PC-9 (cell line): ENCODE results near the gene CAMSAP3. TPM values are rescaled to one million over a fixed set of nuclear protein-coding genes. Genes with fewer than 3 reads are reported as not detected.
"Not testable (repeated sequence)": the region's sequence is repeated elsewhere in the genome, so short reads cannot be mapped to it uniquely, and the experiment has no call there.

Experiments used
- BruUV-seq: library from RNA; stranded (reverse); fragments of 400-500 nt; replicated peaks from 2 replicates; lab custom pipeline; 2021; lab: Mats Ljungman, UMichigan
- CTCF ChIA-PET: fragments of 300-600 bp; sonication (Branson Sonifier 250); formaldehyde crosslinking; loops from one replicate; lab custom pipeline; 2022; ENCODE audit warnings: antibody characterized with exemption; lab: Charles Lee
- POLR2A ChIA-PET: fragments of 300-600 bp; sonication (Branson Sonifier 250); formaldehyde crosslinking; loops from one replicate; lab custom pipeline; 2022; ENCODE audit warnings: antibody characterized with exemption; ENCODE audit not compliant: unreplicated experiment; lab: Charles Lee
- DNase-seq, 2 experiments: peaks; one replicate each; pipeline versions ENCODE4 v3.0.0 to v3.0.0-alpha.2; 2015 to 2022; ENCODE audit warnings: mixed read lengths in 1 of 2
- H2AFZ ChIP-seq: fragments of 200-600 bp; sonication (generic); 2 replicates; pipeline ENCODE4 v1.8.1; 2017; ENCODE audit warnings: antibody characterized with exemption
- H3F3A ChIP-seq: fragments of 200-600 bp; sonication (generic); 2 replicates; pipeline ENCODE4 v1.8.1; 2017; ENCODE audit warnings: antibody characterized with exemption, mild to moderate bottlenecking, low read depth; ENCODE audit not compliant: insufficient read depth
- H3K27ac ChIP-seq: fragments of 200-600 bp; sonication (generic); 2 replicates; pipeline ENCODE4 v1.6.1; 2016; ENCODE audit warnings: mixed run types
- H3K27me3 ChIP-seq: fragments of 200-600 bp; sonication (generic); 2 replicates; pipeline ENCODE4 v1.6.1; 2016; ENCODE audit warnings: low read depth, mixed run types; ENCODE audit not compliant: insufficient read depth
- H3K36me3 ChIP-seq: fragments of 200-600 bp; sonication (generic); 2 replicates; pipeline ENCODE4 v1.6.1; 2016; ENCODE audit warnings: low read depth, mixed run types
- H3K4me1 ChIP-seq: fragments of 200-600 bp; sonication (generic); replicated peaks from 2 replicates; pipeline ENCODE4 v1.6.1; 2016; ENCODE audit warnings: mixed run types; ENCODE audit not compliant: insufficient read depth
- H3K4me2 ChIP-seq: fragments of 200-600 bp; sonication (generic); 2 replicates; pipeline ENCODE4 v1.6.1; 2017; ENCODE audit warnings: mixed run types
- H3K4me3 ChIP-seq: fragments of 200-600 bp; sonication (generic); 2 replicates; pipeline ENCODE4 v1.6.1; 2016; ENCODE audit warnings: mixed run types
- H3K79me2 ChIP-seq: fragments of 200-600 bp; sonication (generic); 2 replicates; pipeline ENCODE4 v1.6.1; 2017; ENCODE audit warnings: low read depth, mixed run types
- H3K9me2 ChIP-seq: fragments of 200-600 bp; sonication (generic); 2 replicates; pipeline ENCODE4 v1.8.1; 2017; ENCODE audit warnings: mild to moderate bottlenecking; ENCODE audit not compliant: insufficient read depth
- H3K9me3 ChIP-seq: fragments of 200-600 bp; sonication (generic); 2 replicates; pipeline ENCODE4 v1.8.1; 2016; ENCODE audit warnings: low read depth; ENCODE audit not compliant: insufficient read depth
- H4K20me1 ChIP-seq: fragments of 200-600 bp; sonication (generic); 2 replicates; pipeline ENCODE4 v1.8.1; 2017; ENCODE audit not compliant: insufficient read depth
- CTCF ChIP-seq: fragments of 200-600 bp; sonication (generic); conservative IDR thresholded peaks from 2 replicates; pipeline ENCODE4 v1.6.1; 2017; ENCODE audit warnings: mixed run types, antibody characterized with exemption, mild to moderate bottlenecking, moderate library complexity
- EZH2 ChIP-seq: fragments of 200-600 bp; sonication (generic); IDR thresholded peaks from 2 replicates; pipeline ENCODE4 v1.8.0; 2017; ENCODE audit warnings: antibody characterized with exemption, low read depth
- intact Hi-C: fragments of 100-400 bp; cut with micrococcal nuclease; formaldehyde crosslinking; loops from one replicate; pipeline ENCODE4 v1.10.0; 2022; ENCODE audit not compliant: unreplicated experiment
- total RNA-seq: library from RNA; stranded (reverse); gene quantifications from 2 replicates; pipeline ENCODE4 v1.2.3, GENCODE V29; 2021

The CAMSAP3 gene
- total RNA-seq, 1 experiment from 2014 or later = 25.9 TPM

GRCh38 chr19:7641290-7642276 is 45.9 kb downstream of the CAMSAP3 start:
- peaks cover 41% of the 10 kb centered on the region for H3F3A ChIP-seq
- no peak overlapping the region for H3K4me2 ChIP-seq
- no peak overlapping the region for H3K4me3 ChIP-seq
- TF ChIP-seq CTCF (no peak; the same call in 1 of the 2 replicates), EZH2 (no peak)
- H3K79me2 ChIP-seq = peaks cover 30% of the 10 kb centered on the region
- ChIA-PET CTCF (no interaction called here), POLR2A (no interaction called here)
- intact Hi-C loops = no loop called here
- BruUV-seq = no TSS peak
- H3K36me3 ChIP-seq = no peaks in the 10 kb centered on the region
- peaks cover 10% of the 10 kb centered on the region; the same call in 1 of the 2 replicates for H3K4me1 ChIP-seq
- no peak for DNase-seq
- no peak overlapping the region for H3K27ac ChIP-seq
- no peaks in the 10 kb centered on the region; the same call in 1 of the 2 replicates for H3K9me3 ChIP-seq
- H3K27me3 ChIP-seq = no peaks in the 10 kb centered on the region
- H2AFZ ChIP-seq = no peak overlapping the region
- peaks cover 13% of the 10 kb centered on the region for H4K20me1 ChIP-seq
- H3K9me2 ChIP-seq = no peaks in the 10 kb centered on the region

DNA sequence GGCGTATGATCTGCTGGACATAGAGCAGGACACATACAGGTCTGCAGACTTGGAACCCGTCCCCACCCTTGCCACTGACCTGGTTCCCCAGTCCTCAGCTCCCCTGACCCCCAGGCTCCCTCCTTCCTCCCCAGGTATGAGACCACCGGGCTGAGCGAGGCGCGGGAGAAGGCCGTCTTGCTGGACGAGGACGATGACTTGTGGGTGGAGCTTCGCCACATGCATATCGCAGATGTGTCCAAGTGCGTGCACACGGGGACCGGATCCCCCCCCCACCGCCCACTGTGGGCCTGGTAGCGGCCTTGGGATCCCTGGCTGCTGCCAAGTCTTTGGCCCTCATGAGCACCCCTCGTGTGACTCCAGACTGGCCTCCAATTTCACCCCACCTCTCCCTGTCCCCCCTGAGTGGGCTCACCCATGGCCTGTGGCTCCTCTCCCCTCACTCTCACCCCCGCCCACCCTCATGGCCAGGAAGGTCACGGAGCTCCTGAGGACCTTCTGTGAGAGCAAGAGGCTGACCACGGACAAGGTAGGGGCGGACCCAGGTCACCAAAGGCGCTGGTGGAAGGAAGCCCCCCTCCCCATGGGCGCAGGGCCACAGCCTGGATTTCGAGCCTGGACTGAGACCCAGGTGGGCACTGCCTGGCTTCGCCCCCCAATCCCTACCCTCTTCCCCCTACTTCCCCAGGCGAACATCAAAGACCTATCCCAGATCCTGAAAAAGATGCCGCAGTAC is 46.8 kb downstream of the CAMSAP3 start:
- ChIA-PET POLR2A (interaction anchor here (0.6 kb wide), 1 partner anchor 23 kb away, joined by 3 read pairs; no protein-coding TSS in a partner anchor), CTCF (no interaction called here)
- TF ChIP-seq CTCF (no peak), EZH2 (no peak)
- BruUV-seq = no TSS peak
- peaks cover 26% of the 10 kb centered on the region for H3K79me2 ChIP-seq
- H3K4me3 ChIP-seq = no peak overlapping the region
- no peak overlapping the region for H3K27ac ChIP-seq
- DNase-seq = no peak
- H4K20me1 ChIP-seq = peaks cover 13% of the 10 kb centered on the region
- no peak overlapping the region for H3K4me2 ChIP-seq
- no peaks in the 10 kb centered on the region for H3K36me3 ChIP-seq
- peaks cover 41% of the 10 kb centered on the region for H3F3A ChIP-seq
- H3K27me3 ChIP-seq = no peaks in the 10 kb centered on the region
- no peaks in the 10 kb centered on the region; the same call in 1 of the 2 replicates for H3K9me3 ChIP-seq
- H2AFZ ChIP-seq = no peak overlapping the region
- H3K9me2 ChIP-seq = no peaks in the 10 kb centered on the region
- H3K4me1 ChIP-seq = peaks cover 8% of the 10 kb centered on the region; the same call in 1 of the 2 replicates
- intact Hi-C loops = no loop called here

- no peaks in the 10 kb centered on the region for H3K27me3 ChIP-seq
- TF ChIP-seq EZH2 (no peak), CTCF (no peak)
- POLR2A ChIA-PET = interaction anchor here (0.6 kb wide), 1 partner anchor 24 kb away, joined by 3 read pairs; no protein-coding TSS in a partner anchor
- H3K4me1 ChIP-seq = peaks cover 4% of the 10 kb centered on the region; the same call in 1 of the 2 replicates
- H3F3A ChIP-seq = peaks cover 39% of the 10 kb centered on the region
- no TSS peak for BruUV-seq
- H3K27ac ChIP-seq = no peak overlapping the region
- no peak overlapping the region for H3K4me3 ChIP-seq
- no peak overlapping the region for H3K4me2 ChIP-seq
- DNase-seq = no peak
- intact Hi-C loops = no loop called here
- H4K20me1 ChIP-seq = peaks cover 13% of the 10 kb centered on the region
- peaks cover 20% of the 10 kb centered on the region for H3K79me2 ChIP-seq
- H3K36me3 ChIP-seq = no peaks in the 10 kb centered on the region
- no peaks in the 10 kb centered on the region; the same call in 1 of the 2 replicates for H3K9me3 ChIP-seq
- no peaks in the 10 kb centered on the region for H3K9me2 ChIP-seq
- no peak overlapping the region for H2AFZ ChIP-seq
- CTCF ChIA-PET = no interaction called here
Measured at GRCh38 chr19:7643031-7643415, 47.4 kb downstream of the CAMSAP3 start.

- POLR2A ChIA-PET = interaction anchor here (0.6 kb wide), 1 partner anchor 16 kb away, joined by 4 read pairs; no protein-coding TSS in a partner anchor
- H3K27me3 ChIP-seq, intact Hi-C loops, H3K36me3 ChIP-seq, H3K4me3 ChIP-seq, H3K9me2 ChIP-seq, H2AFZ ChIP-seq, BruUV-seq, CTCF ChIA-PET, H3K27ac ChIP-seq, H3K4me2 ChIP-seq, H3K9me3 ChIP-seq, H3K4me1 ChIP-seq: not testable (repeated sequence)
- Histone ChIP-seq H3K79me2 (peaks cover 11% of the 10 kb centered on the region; the same call in 1 of the 2 replicates), H4K20me1 (peaks cover 10% of the 10 kb centered on the region), H3F3A (peaks cover 37% of the 10 kb centered on the region)
- peak; percentile 29 to 63 for DNase-seq
Measured at GRCh38 chr19:7643629-7644549, 48.2 kb downstream of the CAMSAP3 start.
